K562 (cell line): ENCODE measurements around the gene BTBD2.

ENCODE experiments used
- EZH2 ChIP-seq: IDR thresholded peaks from 2 replicates; pipeline ENCODE4 v1.6.1; 2012; ENCODE audit warnings: low read depth, mild to moderate bottlenecking, inconsistent platforms, low read length, borderline replicate concordance
- HOXB6 ChIP-seq: fragments of 250-450 bp; sonication (Bioruptor Pico); IDR thresholded peaks from 2 replicates; pipeline ENCODE4 v1.5.1; 2022; ENCODE audit warnings: mild to moderate bottlenecking, borderline replicate concordance
- NCOA1 ChIP-seq: fragments of 450-650 bp; IDR thresholded peaks from 2 replicates; pipeline ENCODE4 v1.6.1; 2016; ENCODE audit warnings: low read depth
- NR2C1 ChIP-seq, 2 experiments: fragments of 450-650 bp; IDR thresholded peaks; 2 replicates each; pipeline ENCODE4 v1.6.1; 2017; ENCODE audit warnings: mild to moderate bottlenecking in 2 of 2, antibody characterized with exemption in 1 of 2, inconsistent platforms in 1 of 2, missing compliant biosample characterization in 1 of 2, missing genetic modification characterization in 1 of 2
- RBM14 ChIP-seq: fragments of 200-400 bp; formaldehyde crosslinking; IDR thresholded peaks from 2 replicates; pipeline ENCODE4 v1.6.1; 2018; ENCODE audit warnings: low read depth, mild to moderate bottlenecking, low read length, moderate library complexity, borderline replicate concordance; ENCODE audit not compliant: insufficient read depth
- SP1 ChIP-seq: sonication (generic); formaldehyde crosslinking; IDR thresholded peaks from 2 replicates; pipeline ENCODE4 v1.8.1; 2022; ENCODE audit warnings: mild to moderate bottlenecking, missing genetic modification reagents
- SRF ChIP-seq, 2 experiments: fragments of 250-450, 450-650 bp in 1 of 2; sonication (Bioruptor Pico) in 1 of 2; sonication (generic) in 1 of 2; formaldehyde crosslinking; IDR thresholded peaks; 2 replicates each; pipeline versions ENCODE4 v1.5.0 to v1.5.1; 2020 to 2022; ENCODE audit warnings: mild to moderate bottlenecking in 1 of 2, missing genetic modification reagents in 1 of 2
- TF ChIP-seq, protein P1 (sequence below): IDR thresholded peaks from 2 replicates; pipeline ENCODE4 v1.6.1; 2016; ENCODE audit warnings: missing genetic modification characterization, missing compliant biosample characterization

DNA sequence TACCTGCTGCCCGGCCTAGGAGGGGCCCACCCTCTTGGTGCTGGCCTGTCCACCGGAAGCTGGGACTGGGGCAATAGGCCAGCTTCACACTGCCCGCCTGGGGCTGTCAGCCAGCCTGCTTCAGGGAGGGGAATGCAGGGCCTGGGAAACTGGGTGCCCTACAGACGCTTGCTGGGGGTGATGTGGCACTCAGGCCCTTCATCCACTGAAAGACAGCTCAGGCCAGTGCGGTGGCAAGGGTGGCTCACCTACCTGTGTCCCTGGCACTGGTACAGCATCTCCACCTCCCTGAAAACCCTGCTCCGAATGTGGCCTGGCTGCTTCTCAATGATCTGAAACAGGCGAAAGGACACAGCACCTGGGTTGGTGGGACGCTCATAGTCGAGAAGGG lies 27.7 kb upstream of the BTBD2 start:
- TF ChIP-seq NR2C1 (IDR thresholded peaks at IDR 0.05) = no peak
- no peak for TF ChIP-seq NR2C1 (tag; IDR thresholded peaks at IDR 0.05)
- TF ChIP-seq SRF (CRISPR knock-in tag; IDR thresholded peaks at IDR 0.05) = no peak
- no peak for TF ChIP-seq HOXB6 (CRISPR knock-in tag)
- TF ChIP-seq, protein P1, sequence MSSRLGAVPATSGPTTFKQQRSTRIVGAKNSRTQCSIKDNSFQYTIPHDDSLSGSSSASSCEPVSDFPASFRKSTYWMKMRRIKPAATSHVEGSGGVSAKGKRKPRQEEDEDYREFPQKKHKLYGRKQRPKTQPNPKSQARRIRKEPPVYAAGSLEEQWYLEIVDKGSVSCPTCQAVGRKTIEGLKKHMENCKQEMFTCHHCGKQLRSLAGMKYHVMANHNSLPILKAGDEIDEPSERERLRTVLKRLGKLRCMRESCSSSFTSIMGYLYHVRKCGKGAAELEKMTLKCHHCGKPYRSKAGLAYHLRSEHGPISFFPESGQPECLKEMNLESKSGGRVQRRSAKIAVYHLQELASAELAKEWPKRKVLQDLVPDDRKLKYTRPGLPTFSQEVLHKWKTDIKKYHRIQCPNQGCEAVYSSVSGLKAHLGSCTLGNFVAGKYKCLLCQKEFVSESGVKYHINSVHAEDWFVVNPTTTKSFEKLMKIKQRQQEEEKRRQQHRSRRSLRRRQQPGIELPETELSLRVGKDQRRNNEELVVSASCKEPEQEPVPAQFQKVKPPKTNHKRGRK (tag) = no peak
- TF ChIP-seq SP1 (CRISPR knock-in tag) = no peak
- no peak for TF ChIP-seq RBM14
- no peak for TF ChIP-seq NCOA1
- TF ChIP-seq EZH2 = no peak
